GM12892 (cell line): ENCODE data around the gene TPO.

Experiments used
- POLR2A ChIP-seq: IDR thresholded peaks from 2 replicates; pipeline ENCODE4 v1.6.1; 2011; ENCODE audit warnings: low read depth, low read length, control low read depth
- POLR2AphosphoS5 ChIP-seq: IDR thresholded peaks from 2 replicates; pipeline ENCODE4 v1.6.1; 2011; ENCODE audit warnings: low read depth, low read length, control low read depth

DNA sequence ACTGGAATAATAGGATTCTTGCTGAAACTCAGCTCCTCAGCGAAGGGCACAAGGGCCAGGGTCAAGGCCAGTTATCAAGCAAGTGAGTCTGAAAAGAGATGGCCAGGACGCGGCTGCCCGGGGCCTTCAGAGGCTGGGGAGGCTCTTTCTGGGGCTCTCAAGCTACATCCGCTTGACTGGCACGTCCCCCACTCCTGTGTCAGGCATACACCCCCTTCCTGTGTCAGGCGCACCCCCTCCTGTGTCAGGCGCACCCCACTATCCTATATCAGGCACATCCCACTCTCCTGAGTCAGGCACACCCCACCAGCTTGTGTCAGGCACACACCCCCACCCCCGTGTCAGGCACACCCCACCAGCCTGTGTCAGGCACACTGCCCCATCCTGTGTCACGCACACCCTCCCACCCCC lies 91.8 kb downstream of the TPO start:
- no peak for TF ChIP-seq POLR2A
- TF ChIP-seq POLR2AphosphoS5 = no peak
